Osteocyte (in vitro differentiated cells): ENCODE measurements around the gene TUBB2B. TPM values are rescaled to one million over a fixed set of nuclear protein-coding genes. Genes with fewer than 3 reads are reported as not detected.
A peak's percentile ranks its signal among the peaks of the same experiment; 100 is the strongest.

Source experiments
- DNase-seq: peaks from one replicate; pipeline ENCODE4 v3.0.0; 2021; ENCODE audit warnings: mixed read lengths; ENCODE audit not compliant: unreplicated experiment; ENCODE audit errors: extremely low spot score
- H3K27ac Mint-ChIP-seq: one replicate; pipeline ENCODE4 v1.8.0; 2021; ENCODE audit warnings: mild to moderate bottlenecking, mixed read lengths; ENCODE audit not compliant: unreplicated experiment
- H3K27me3 Mint-ChIP-seq: one replicate; pipeline ENCODE4 v1.8.0; 2021; ENCODE audit warnings: mixed read lengths; ENCODE audit not compliant: unreplicated experiment
- H3K36me3 Mint-ChIP-seq: one replicate; pipeline ENCODE4 v1.8.0; 2021; ENCODE audit warnings: mixed read lengths; ENCODE audit not compliant: unreplicated experiment
- H3K4me1 Mint-ChIP-seq: one replicate; pipeline ENCODE4 v1.8.0; 2021; ENCODE audit warnings: mixed read lengths; ENCODE audit not compliant: unreplicated experiment
- H3K4me3 Mint-ChIP-seq: one replicate; pipeline ENCODE4 v1.8.0; 2021; ENCODE audit warnings: mild to moderate bottlenecking, moderate library complexity, mixed read lengths; ENCODE audit not compliant: unreplicated experiment
- H3K9me3 Mint-ChIP-seq: one replicate; pipeline ENCODE4 v1.8.0; 2021; ENCODE audit warnings: mixed read lengths; ENCODE audit not compliant: unreplicated experiment
- total RNA-seq: library from RNA; stranded (reverse); gene quantifications from 2 replicates; pipeline ENCODE4 v1.2.1, GENCODE V29; 2021
- TF ChIP-seq, protein P1 (sequence below): fragments of 200-600 bp; sonication (generic); IDR thresholded peaks from 2 replicates; pipeline ENCODE4 v1.5.0; 2021; ENCODE audit warnings: antibody characterized with exemption, mild to moderate bottlenecking, moderate library complexity

Gene TUBB2B
- total RNA-seq, 1 donor from 2014 or later = 61.7 TPM

DNA sequence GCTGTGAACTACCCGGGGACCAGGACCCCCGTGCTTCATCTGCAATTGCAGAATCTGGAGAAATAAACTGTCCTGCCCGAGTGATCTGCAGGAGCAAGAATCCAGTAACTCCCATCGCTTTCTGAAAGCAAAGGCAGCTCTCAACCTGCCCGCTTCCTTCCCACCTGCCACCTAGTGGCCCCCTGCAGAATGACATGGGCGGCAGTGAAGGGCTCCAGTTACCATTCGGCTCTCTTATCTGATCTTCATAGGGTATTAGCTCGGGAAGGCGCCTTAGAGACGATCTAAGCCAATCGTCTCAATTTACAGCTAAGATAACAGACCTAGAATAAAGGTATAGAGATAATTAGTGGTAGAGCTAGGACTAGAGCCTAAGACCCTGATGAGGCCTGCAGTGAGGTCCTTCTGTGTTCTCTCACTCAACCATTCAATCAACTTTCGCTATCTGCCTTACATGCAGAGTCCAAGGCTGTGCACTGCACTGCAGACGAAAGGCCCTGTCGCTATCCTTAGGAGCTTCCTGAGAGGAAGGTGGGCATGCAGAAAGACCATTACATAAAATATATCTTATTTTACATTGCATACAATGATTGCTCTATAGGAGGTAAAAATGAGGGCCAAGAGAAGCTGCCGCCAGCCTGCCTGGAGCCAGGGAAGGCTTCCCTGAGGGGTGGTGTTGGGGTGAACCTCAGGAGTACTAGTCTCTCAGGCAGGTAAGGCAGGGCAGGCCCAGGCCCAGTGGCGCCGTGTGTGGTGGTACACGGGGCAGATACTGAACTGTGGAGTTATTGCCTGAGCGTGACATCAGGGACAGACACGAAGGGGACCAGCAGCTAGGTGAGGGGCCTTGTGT, 24.2 kb upstream of the TUBB2B start:
- DNase-seq = peak; percentile 94
- Mint-ChIP-seq H3K9me3 (peaks cover 6% of the 10 kb centered on the region), H3K4me3 (peak overlapping the region; percentile 10), H3K27ac (no peak overlapping the region), H3K4me1 (peaks cover 38% of the 10 kb centered on the region), H3K36me3 (no peaks in the 10 kb centered on the region), H3K27me3 (no peaks in the 10 kb centered on the region)
- TF ChIP-seq, protein P1, sequence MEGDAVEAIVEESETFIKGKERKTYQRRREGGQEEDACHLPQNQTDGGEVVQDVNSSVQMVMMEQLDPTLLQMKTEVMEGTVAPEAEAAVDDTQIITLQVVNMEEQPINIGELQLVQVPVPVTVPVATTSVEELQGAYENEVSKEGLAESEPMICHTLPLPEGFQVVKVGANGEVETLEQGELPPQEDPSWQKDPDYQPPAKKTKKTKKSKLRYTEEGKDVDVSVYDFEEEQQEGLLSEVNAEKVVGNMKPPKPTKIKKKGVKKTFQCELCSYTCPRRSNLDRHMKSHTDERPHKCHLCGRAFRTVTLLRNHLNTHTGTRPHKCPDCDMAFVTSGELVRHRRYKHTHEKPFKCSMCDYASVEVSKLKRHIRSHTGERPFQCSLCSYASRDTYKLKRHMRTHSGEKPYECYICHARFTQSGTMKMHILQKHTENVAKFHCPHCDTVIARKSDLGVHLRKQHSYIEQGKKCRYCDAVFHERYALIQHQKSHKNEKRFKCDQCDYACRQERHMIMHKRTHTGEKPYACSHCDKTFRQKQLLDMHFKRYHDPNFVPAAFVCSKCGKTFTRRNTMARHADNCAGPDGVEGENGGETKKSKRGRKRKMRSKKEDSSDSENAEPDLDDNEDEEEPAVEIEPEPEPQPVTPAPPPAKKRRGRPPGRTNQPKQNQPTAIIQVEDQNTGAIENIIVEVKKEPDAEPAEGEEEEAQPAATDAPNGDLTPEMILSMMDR = peak; percentile 97

DNA sequence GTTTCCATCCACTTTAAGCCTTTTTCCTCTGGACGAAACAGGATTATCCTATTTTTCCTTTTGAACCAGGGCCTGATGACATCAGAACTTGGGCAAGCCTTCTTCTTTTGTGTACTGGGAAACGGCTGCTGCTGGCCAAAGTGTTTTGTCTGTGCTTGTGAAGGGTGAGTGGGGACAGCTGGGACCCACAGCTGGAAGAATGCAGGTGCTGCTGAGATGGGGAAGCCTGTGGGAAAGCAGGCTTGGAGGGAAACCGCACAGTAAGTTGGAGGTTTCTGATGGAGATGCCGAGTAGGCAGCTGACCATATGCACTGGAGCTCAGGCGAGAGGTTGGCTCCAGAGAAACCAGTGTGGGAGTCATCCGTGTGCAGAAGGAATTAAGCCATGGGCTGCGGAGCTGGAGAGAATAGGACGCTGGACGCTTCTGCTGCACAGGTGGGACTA, 22.8 kb upstream of the TUBB2B start:
- peaks cover 6% of the 10 kb centered on the region for H3K9me3 Mint-ChIP-seq
- H3K36me3 Mint-ChIP-seq = no peaks in the 10 kb centered on the region
- no peaks in the 10 kb centered on the region for H3K27me3 Mint-ChIP-seq
- peaks cover 43% of the 10 kb centered on the region for H3K4me1 Mint-ChIP-seq
- TF ChIP-seq, protein P1 = no peak
- no peak overlapping the region for H3K4me3 Mint-ChIP-seq
- H3K27ac Mint-ChIP-seq = no peak overlapping the region
- no peak for DNase-seq

DNA sequence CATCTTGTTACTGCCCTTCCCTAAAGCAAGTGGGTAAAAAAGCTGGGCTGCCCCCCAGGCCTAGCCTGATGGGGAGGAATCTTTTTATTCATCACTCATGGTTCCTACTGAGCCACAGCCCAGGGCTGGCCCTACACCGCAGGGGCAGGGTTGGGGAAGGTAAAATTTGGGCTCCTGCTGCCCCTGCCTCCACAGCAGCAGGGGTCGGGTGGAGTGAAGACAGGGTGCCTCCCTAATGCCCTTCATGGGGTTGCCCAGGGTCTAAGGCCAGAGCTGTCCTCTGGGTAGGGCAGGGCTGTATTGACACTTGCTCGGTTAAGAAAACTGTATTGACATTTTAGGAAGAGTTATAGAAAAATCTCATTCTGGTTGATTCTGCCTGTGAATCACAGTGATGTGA, 22.4 kb upstream of the TUBB2B start:
- peaks cover 6% of the 10 kb centered on the region for H3K9me3 Mint-ChIP-seq

DNA sequence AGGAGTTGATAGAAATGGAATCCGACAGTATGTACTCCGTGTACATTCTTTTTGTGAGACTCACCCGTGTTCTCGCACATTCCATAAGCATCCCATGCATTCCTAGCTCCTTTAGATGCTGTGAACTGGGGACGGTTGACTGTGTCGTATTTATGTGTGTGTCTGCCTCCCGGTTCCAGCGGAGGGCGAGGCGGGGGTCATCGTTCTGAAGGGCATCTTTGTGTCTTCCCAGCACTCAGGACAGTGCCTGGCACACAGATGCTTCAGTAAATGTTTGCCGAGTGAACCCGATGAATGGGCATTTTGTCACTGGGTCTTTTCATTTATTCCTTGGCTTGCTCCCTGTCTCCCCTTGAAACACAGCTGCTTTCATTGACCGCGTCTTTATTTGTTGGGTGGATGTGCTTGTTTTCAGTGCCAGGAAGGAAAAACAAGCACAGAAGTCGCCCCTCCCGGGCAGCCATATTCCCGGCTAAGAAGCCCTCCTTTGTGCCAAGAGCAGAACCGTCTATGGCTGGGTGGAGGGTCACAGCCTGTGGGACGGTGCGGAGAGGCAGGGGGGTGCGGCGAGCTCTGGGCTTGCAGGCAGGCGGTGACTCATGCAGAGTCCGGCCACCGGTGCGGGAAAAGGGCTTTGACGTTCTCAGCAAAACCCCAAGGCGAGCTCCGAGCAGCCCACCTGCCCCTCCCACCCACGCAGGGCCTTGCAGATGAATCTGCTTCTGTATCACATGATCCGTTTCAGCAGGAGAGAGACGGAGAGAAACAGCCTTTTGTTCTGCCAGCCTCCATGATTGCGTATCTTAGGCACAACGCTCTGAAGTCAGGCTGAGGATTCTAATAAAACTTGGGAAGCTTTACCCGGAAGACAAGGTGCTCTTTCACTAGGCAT, 20.0 kb upstream of the TUBB2B start:
- peak overlapping the region; percentile 74 for H3K4me3 Mint-ChIP-seq
- DNase-seq = no peak
- no peaks in the 10 kb centered on the region for H3K27me3 Mint-ChIP-seq
- H3K27ac Mint-ChIP-seq = peak overlapping the region; percentile 96
- H3K9me3 Mint-ChIP-seq = peaks cover 7% of the 10 kb centered on the region
- peaks cover 45% of the 10 kb centered on the region for H3K4me1 Mint-ChIP-seq
- peaks cover 2% of the 10 kb centered on the region for H3K36me3 Mint-ChIP-seq
- TF ChIP-seq, protein P1 = no peak

More for the DNA sequence above, 22.4 kb upstream of the TUBB2B start:
- Mint-ChIP-seq H3K36me3 (no peaks in the 10 kb centered on the region), H3K27ac (peak overlapping the region; percentile 31), H3K4me3 (no peak overlapping the region), H3K4me1 (peaks cover 45% of the 10 kb centered on the region), H3K27me3 (no peaks in the 10 kb centered on the region)
- no peak for DNase-seq
- TF ChIP-seq, protein P1 = no peak
